HepG2 (cell line): ENCODE measurements around the gene HOXA10. TPM values are rescaled to one million over a fixed set of nuclear protein-coding genes. Genes with fewer than 3 reads are reported as not detected.

Source experiments
- ATAC-seq: fragments of 200-7000 bp; cut with Tn5 transposase; 3 replicates; pipeline ENCODE4 v1.9.1; 2020; ENCODE audit warnings: mild to moderate bottlenecking, moderate library complexity
- BruUV-seq: library from RNA; stranded (reverse); fragments of 400-500 nt; replicated peaks from 2 replicates; lab custom pipeline; 2021; lab: Mats Ljungman, UMichigan
- CTCF ChIA-PET: fragments of 300-600 bp; formaldehyde crosslinking; extraction: SDS; loops from one replicate; lab custom pipeline; 2021; ENCODE audit warnings: low total read pairs, inconsistent platforms, low intra/inter-chr PET ratio; lab: Yijun Ruan, JAX
- POLR2A ChIA-PET: fragments of 350-600 bp; sonication (Branson Sonifier 250); formaldehyde crosslinking; loops from one replicate; lab custom pipeline; 2020; ENCODE audit warnings: antibody characterized with exemption, inconsistent platforms; lab: Yijun Ruan, JAX
- DNase-seq: peaks from one replicate; pipeline ENCODE4 v3.0.0-alpha.2; 2015; ENCODE audit warnings: low spot score
- FAIRE-seq: peaks from 3 replicates; lab custom pipeline; 2011; peaks lifted over from hg19 to GRCh38; lab: Jason Lieb, UNC
- H2AFZ ChIP-seq: one replicate; pipeline ENCODE4 v1.6.1; 2011; ENCODE audit warnings: low read length, inconsistent platforms
- H3K27ac ChIP-seq: fragments of 300-600 bp; 3 replicates; pipeline ENCODE4 v1.8.0; 2011; ENCODE audit warnings: mixed run types, mild to moderate bottlenecking, mixed read lengths, low read length, inconsistent platforms; ENCODE audit not compliant: insufficient read depth; ENCODE audit errors: extremely low read length
- H3K27me3 ChIP-seq, 2 experiments: fragments of 200-600 bp in 1 of 2; 2 replicates in 1 of 2; 3 replicates in 1 of 2; pipeline versions ENCODE4 v1.6.0 to v1.8.0; 2011; ENCODE audit warnings: low read length in 2 of 2, mild to moderate bottlenecking in 2 of 2, moderate library complexity in 2 of 2, inconsistent platforms in 1 of 2; ENCODE audit not compliant: insufficient read depth in 2 of 2, control insufficient read depth in 1 of 2
- H3K36me3 ChIP-seq, 2 experiments: fragments of 200-600 bp in 1 of 2; replicated peaks in 1 of 2; 2 replicates in 1 of 2; 3 replicates in 1 of 2; pipeline versions ENCODE4 v1.5.1 to v1.8.0; 2011; ENCODE audit warnings: low read length in 2 of 2, inconsistent platforms in 1 of 2; ENCODE audit not compliant: insufficient read depth in 2 of 2, control insufficient read depth in 1 of 2
- H3K4me1 ChIP-seq: 2 replicates; pipeline ENCODE4 v1.5.1; 2012; ENCODE audit warnings: low read length, inconsistent platforms; ENCODE audit not compliant: insufficient read depth
- H3K4me2 ChIP-seq: 2 replicates; pipeline ENCODE4 v1.6.0; 2011; ENCODE audit warnings: low read depth, low read length, inconsistent platforms
- H3K4me3 ChIP-seq, 3 experiments: fragments of 200-600 bp in 1 of 3; sonication (generic), shearing (Covaris generic) in 1 of 3; replicated peaks in 1 of 3; 2 replicates each; pipeline ENCODE4 v1.5.1; 2011 to 2016; ENCODE audit warnings: low read length in 3 of 3, inconsistent platforms in 2 of 3, low read depth in 2 of 3, mild to moderate bottlenecking in 2 of 3, control low read depth in 1 of 3, mixed read lengths in 1 of 3; ENCODE audit not compliant: insufficient read depth in 1 of 3
- H3K79me2 ChIP-seq: one replicate; pipeline ENCODE4 v1.6.1; 2011; ENCODE audit warnings: low read length, inconsistent platforms; ENCODE audit not compliant: insufficient read depth
- H3K9ac ChIP-seq: 2 replicates; pipeline ENCODE4 v1.6.0; 2011; ENCODE audit warnings: mild to moderate bottlenecking, low read depth, low read length, inconsistent platforms; ENCODE audit not compliant: insufficient read depth
- H3K9me3 ChIP-seq: 2 replicates; pipeline ENCODE4 v1.5.1; 2012; ENCODE audit warnings: mild to moderate bottlenecking, low read length
- H4K20me1 ChIP-seq: 2 replicates; pipeline ENCODE4 v1.6.0; 2011; ENCODE audit warnings: inconsistent platforms, mild to moderate bottlenecking, low read length, moderate library complexity; ENCODE audit not compliant: insufficient read depth
- ASH2L ChIP-seq: fragments of 300-600, 200-600 bp; sonication (generic); IDR thresholded peaks from 2 replicates; pipeline ENCODE4 v1.7.0; 2017; ENCODE audit warnings: low read depth, mild to moderate bottlenecking, moderate library complexity, mixed read lengths, low read length; ENCODE audit not compliant: insufficient read length
- CREBL2 ChIP-seq: sonication (generic); formaldehyde crosslinking; IDR thresholded peaks from 2 replicates; pipeline ENCODE4 v1.8.1; 2023; ENCODE audit warnings: missing genetic modification reagents, mild to moderate bottlenecking, borderline replicate concordance
- DZIP1 ChIP-seq: sonication (generic); formaldehyde crosslinking; IDR thresholded peaks from 2 replicates; pipeline ENCODE4 v1.5.0; 2020; ENCODE audit warnings: mild to moderate bottlenecking, missing genetic modification reagents
- EP300 ChIP-seq, 3 experiments: sonication (generic) in 1 of 3; formaldehyde crosslinking in 1 of 3; IDR thresholded peaks; 2 replicates each; pipeline versions ENCODE4 v1.5.1 to v1.6.1; 2011 to 2020; ENCODE audit warnings: low read depth in 2 of 3, low read length in 2 of 3, borderline replicate concordance in 1 of 3, improper control_type of control experiment in 1 of 3, mild to moderate bottlenecking in 1 of 3, missing genetic modification reagents in 1 of 3, moderate library complexity in 1 of 3
- HES4 ChIP-seq: sonication (generic); formaldehyde crosslinking; IDR thresholded peaks from 2 replicates; pipeline ENCODE4 v1.9.0; 2021; ENCODE audit warnings: mild to moderate bottlenecking, missing genetic modification reagents, borderline replicate concordance
- MZF1 ChIP-seq: sonication (generic); formaldehyde crosslinking; IDR thresholded peaks from 2 replicates; pipeline ENCODE4 v1.8.1; 2023; ENCODE audit warnings: mild to moderate bottlenecking, missing genetic modification reagents, borderline replicate concordance
- SP5 ChIP-seq: IDR thresholded peaks from 2 replicates; pipeline ENCODE4 v1.6.1; 2016; ENCODE audit warnings: low read depth, borderline replicate concordance
- ZNF501 ChIP-seq: sonication (generic); formaldehyde crosslinking; IDR thresholded peaks from 2 replicates; pipeline ENCODE4 v1.5.1; 2020; ENCODE audit warnings: mild to moderate bottlenecking, moderate library complexity, missing genetic modification reagents
- ZNF550 ChIP-seq: sonication (generic); formaldehyde crosslinking; IDR thresholded peaks from 2 replicates; pipeline ENCODE4 v1.4.0; 2020; ENCODE audit warnings: mild to moderate bottlenecking, missing genetic modification reagents, borderline replicate concordance
- ZUFSP ChIP-seq: sonication (generic); formaldehyde crosslinking; IDR thresholded peaks from 2 replicates; pipeline ENCODE4 v1.9.0; 2021; ENCODE audit warnings: missing genetic modification reagents, mild to moderate bottlenecking, borderline replicate concordance
- WGBS: methylation state at CpG from one replicate; pipeline ENCODE4 v1.1.6; 2017; ENCODE audit warnings: low lambda C conversion rate; 5-methylcytosine and 5-hydroxymethylcytosine counted together
- in situ Hi-C: cut with HindIII; loops from 2 replicates; pipeline ENCODE4 v1.10.0; 2017; ENCODE audit warnings: low pct_unique_long_range_greater_than_20kb; ENCODE audit not compliant: extremely low pct_ligation_motif_present
- intact Hi-C: fragments of 100-400 bp; cut with micrococcal nuclease; formaldehyde crosslinking; loops from one replicate; pipeline ENCODE4 v1.10.0; 2022; ENCODE audit not compliant: unreplicated experiment
- polyA plus RNA-seq, 8 experiments: library from polyadenylated mRNA; depleted of rRNA in 3 of 8; stranded (reverse) in 7 of 8; unstranded in 1 of 8; fragments of >200 nt; fragmentation: Illumina TruSeq in 4 of 8; extraction: Trizol in 4 of 8; gene quantifications; 2 replicates each; pipeline versions ENCODE4 v1.2.1 to v1.2.3, GENCODE V29; 2011 to 2016; ENCODE audit warnings: low read depth in 4 of 8, missing spikeins in 1 of 8, mixed read lengths in 1 of 8; ENCODE audit not compliant: insufficient read depth in 1 of 8
- total RNA-seq, 5 experiments: library from RNA; depleted of rRNA; stranded (reverse); fragments of >200 nt; fragmentation: Illumina TruSeq; extraction: Trizol; gene quantifications; 2 replicates each; pipeline ENCODE4 v1.2.3, GENCODE V29; 2016; ENCODE audit warnings: low read depth in 1 of 5
- TF ChIP-seq, protein P1 (sequence below): sonication (generic); formaldehyde crosslinking; IDR thresholded peaks from 2 replicates; pipeline ENCODE4 v1.4.0; 2020; ENCODE audit warnings: missing genetic modification reagents

HOXA10 gene
- total and polyA plus RNA-seq, 2 of the 13 experiments (the other 11 are each of a cell fraction or from before 2014, with no cell fraction given), result not detected

- peak overlapping the region; percentile 80 to 88 (median 85) for H3K4me3 ChIP-seq
- H3K27me3 ChIP-seq, result peaks cover 3 to 38% of the 10 kb centered on the region in 2 experiments
- peak; percentile 73 for ATAC-seq
- H3K9me3 ChIP-seq, result no peaks in the 10 kb centered on the region
- H3K4me2 ChIP-seq, result peak overlapping the region; percentile 88
- H3K4me1 ChIP-seq, result peaks cover 40% of the 10 kb centered on the region
- no peaks in the 10 kb centered on the region for H4K20me1 ChIP-seq
- intact Hi-C loops, result no loop called here
- H3K9ac ChIP-seq, result peak overlapping the region; percentile 76
- peak overlapping the region; percentile 47 for H3K27ac ChIP-seq
- ChIA-PET CTCF (interaction anchor here (1.7 kb wide), 1 partner anchor 11 kb away, joined by 13 read pairs; no protein-coding TSS in a partner anchor), POLR2A (interaction anchor here (1.2 to 1.9 kb wide), 7 partner anchors 8 to 286 kb away, joined by 3 to 10 read pairs (median 6); partner anchors contain the start of genes HOXA4 and SKAP2)
- BruUV-seq, result no TSS peak
- peaks cover 5% of the 10 kb centered on the region for H3K79me2 ChIP-seq
- DNase-seq, result no peak
- peak overlapping the region; percentile 89 for H2AFZ ChIP-seq
- H3K36me3 ChIP-seq, result no peaks in the 10 kb centered on the region; a peak in 2 of 5 replicates
- FAIRE-seq, result no peak
- in situ Hi-C loops, result loop anchor here (25.0 kb wide), 1 partner anchor 1063 kb away; no protein-coding TSS in a partner anchor
- 11% methylated on average over 8 of the region's 13 CpGs for WGBS
- TF ChIP-seq SP5 (no peak), HES4 (CRISPR knock-in tag) (no peak), ASH2L (no peak), ZNF501 (CRISPR knock-in tag) (no peak), MZF1 (CRISPR knock-in tag) (no peak), EP300 (IDR thresholded peaks at IDR 0.05; ENCODE audit: low read depth in 2 of 2, low read length in 2 of 2) (no peak), EP300 (CRISPR knock-in tag; IDR thresholded peaks at IDR 0.05; ENCODE audit: borderline replicate concordance) (no peak), ZUFSP (no peak), CREBL2 (CRISPR knock-in tag) (no peak), DZIP1 (no peak), ZNF550 (CRISPR knock-in tag) (0 out of 2 replicates have a peak, but pooled peaks have one; percentile 44)
- TF ChIP-seq, protein P1, sequence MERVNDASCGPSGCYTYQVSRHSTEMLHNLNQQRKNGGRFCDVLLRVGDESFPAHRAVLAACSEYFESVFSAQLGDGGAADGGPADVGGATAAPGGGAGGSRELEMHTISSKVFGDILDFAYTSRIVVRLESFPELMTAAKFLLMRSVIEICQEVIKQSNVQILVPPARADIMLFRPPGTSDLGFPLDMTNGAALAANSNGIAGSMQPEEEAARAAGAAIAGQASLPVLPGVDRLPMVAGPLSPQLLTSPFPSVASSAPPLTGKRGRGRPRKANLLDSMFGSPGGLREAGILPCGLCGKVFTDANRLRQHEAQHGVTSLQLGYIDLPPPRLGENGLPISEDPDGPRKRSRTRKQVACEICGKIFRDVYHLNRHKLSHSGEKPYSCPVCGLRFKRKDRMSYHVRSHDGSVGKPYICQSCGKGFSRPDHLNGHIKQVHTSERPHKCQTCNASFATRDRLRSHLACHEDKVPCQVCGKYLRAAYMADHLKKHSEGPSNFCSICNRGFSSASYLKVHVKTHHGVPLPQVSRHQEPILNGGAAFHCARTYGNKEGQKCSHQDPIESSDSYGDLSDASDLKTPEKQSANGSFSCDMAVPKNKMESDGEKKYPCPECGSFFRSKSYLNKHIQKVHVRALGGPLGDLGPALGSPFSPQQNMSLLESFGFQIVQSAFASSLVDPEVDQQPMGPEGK (CRISPR knock-in tag), result 0 out of 2 replicates have a peak, but pooled peaks have one; percentile 3
Observed at GRCh38 chr7:27149842-27150567, 24.1 kb downstream of the HOXA10 start.
